Mesodermal cell (in vitro differentiated cells): ENCODE results near the gene CIB1.

Source experiments
- H3K27ac ChIP-seq: 2 replicates; pipeline ENCODE4 v1.7.0; 2013; ENCODE audit warnings: mild to moderate bottlenecking, low read depth, low read length, moderate library complexity; ENCODE audit not compliant: severe bottlenecking
- H3K36me3 ChIP-seq: 2 replicates; pipeline ENCODE4 v1.7.1; 2013; ENCODE audit warnings: mild to moderate bottlenecking, low read length, moderate library complexity; ENCODE audit not compliant: control insufficient read depth, insufficient read depth
- H3K4me1 ChIP-seq: one replicate; pipeline ENCODE4 v1.7.1; 2013; ENCODE audit warnings: mild to moderate bottlenecking, low read length; ENCODE audit not compliant: insufficient read depth, control insufficient read depth, poor library complexity, severe bottlenecking
- H3K4me3 ChIP-seq: 2 replicates; pipeline ENCODE4 v1.7.0; 2013; ENCODE audit warnings: low read length, control low read depth, mild to moderate bottlenecking; ENCODE audit not compliant: insufficient read depth, poor library complexity, severe bottlenecking; ENCODE audit errors: extremely low read depth
- H3K9me3 ChIP-seq: 2 replicates; pipeline ENCODE4 v1.7.1; 2013; ENCODE audit warnings: mild to moderate bottlenecking, low read length, moderate library complexity; ENCODE audit not compliant: control insufficient read depth
- WGBS, 2 experiments: methylation state at CpG; one replicate each; pipeline ENCODE4 v1.1.5; 2013; ENCODE audit warnings: missing lambda C conversion rate in 2 of 2; ENCODE audit not compliant: insufficient coverage in 2 of 2; 5-methylcytosine and 5-hydroxymethylcytosine counted together

Gene CIB1

DNA sequence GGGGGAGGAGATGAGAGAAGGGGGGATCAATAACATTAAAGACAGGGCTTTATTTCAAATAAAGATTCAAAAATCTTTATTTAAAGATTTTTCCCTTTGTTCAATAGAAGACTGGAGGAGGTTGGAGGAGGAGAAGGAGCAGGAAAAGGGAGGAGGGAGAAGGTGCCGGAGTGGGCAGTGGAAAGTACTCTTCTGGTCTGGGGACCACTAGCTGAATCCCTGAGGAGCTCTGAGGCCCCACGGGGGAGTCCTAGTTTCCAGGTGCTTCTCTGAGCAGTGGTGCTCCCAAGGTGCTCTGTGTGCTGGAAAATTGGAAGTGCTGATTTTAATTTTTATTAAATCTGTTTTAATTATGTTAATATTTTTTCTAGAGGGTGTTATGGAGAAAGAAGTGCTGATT lies 52.0 kb downstream of the CIB1 start:
- Histone ChIP-seq H3K36me3 (no peaks in the 10 kb centered on the region), H3K27ac (no peak overlapping the region), H3K9me3 (no peaks in the 10 kb centered on the region), H3K4me1 (peaks cover 7% of the 10 kb centered on the region), H3K4me3 (no peak overlapping the region)
- 42 to 61% methylated on average over 2 of the region's 2 CpGs for WGBS, 2 experiments
